GM19035 (cell line): ENCODE data around the gene TTLL6.
"Not testable (repeated sequence)": the region's sequence is repeated elsewhere in the genome, so short reads cannot be mapped to it uniquely, and the experiment has no call there.

Source experiments
- ATAC-seq: cut with Tn5 transposase; IDR thresholded peaks from one replicate; pipeline ENCODE4 v1.9.1; 2021; ENCODE audit not compliant: unreplicated experiment

TTLL6 gene

DNA sequence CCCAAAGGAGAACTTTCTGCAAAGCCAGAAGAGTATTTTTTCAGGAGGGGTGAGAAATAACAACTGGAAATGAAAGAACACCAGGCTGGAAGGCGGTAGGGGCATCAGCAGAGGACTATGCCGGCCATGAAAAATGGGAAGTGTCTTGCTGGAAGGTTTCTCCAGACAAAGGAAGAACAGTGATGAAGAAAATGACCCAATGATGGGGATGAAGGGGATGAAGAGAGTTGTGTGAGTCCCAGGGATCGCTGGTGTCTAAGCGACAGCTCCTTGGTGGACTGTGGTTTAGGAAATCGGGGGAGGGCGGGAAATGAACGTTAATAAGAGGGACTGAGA, 623 bp downstream of the TTLL6 start:
- no peak for ATAC-seq

DNA sequence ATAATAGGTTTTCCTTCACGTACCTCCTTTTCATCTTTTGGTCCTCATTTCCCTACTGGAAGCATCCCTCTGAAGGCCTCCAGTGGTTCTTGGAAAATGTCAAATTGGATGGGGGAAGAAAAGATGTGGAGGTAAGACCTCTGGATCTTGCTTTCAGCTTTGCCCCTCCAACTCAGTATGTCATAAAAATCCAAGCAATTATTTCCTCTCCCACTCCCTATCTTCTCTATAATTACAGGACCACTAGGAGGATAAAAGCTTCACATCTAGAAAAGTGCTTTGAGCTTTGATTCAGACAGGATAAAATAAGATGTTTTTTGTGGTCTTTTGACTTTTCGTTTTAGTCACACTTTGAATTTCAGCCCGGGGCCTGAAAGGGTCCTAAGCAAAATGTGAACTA, 1.7 kb downstream of the TTLL6 start:
- no peak for ATAC-seq

DNA sequence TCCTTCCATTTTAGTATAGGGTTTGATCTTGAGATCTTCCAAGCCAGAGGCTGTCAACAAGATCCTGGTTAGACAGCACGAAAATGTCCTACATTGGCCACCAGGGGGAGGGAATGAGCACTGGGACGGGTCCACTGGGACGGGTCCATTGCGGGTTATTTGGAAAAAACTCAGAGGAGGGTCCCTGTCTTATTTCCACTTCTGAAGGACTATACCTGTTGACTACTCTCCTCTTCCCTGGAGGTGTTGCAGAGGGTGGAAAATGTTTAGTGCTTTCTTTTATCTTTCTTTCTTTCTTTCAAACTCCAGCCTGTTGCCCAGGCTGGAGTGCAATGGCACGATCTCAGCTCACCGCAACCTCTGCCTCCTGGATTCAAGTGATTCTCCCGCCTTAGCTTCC, 2.5 kb downstream of the TTLL6 start:
- ATAC-seq, result no peak

DNA sequence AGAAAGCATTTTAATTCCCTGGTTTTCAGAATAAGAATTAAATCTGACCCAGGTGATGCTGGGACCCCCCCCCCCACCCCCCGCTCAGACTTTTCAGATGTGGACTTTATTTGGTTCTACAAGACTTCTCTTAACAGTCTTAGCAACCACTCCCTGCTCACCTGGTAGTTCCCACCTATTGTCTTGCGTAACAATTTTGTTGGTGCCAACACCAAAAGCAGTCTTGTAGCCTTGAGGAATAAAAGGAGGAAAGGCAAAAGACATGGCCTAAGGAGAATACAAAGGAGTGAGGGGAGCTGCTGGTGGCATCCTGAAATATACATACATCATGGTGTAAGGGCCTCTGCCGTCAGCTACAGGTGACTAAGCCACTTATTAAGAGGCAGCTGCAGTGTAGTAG, 5.0 kb downstream of the TTLL6 start:
- no peak for ATAC-seq

DNA sequence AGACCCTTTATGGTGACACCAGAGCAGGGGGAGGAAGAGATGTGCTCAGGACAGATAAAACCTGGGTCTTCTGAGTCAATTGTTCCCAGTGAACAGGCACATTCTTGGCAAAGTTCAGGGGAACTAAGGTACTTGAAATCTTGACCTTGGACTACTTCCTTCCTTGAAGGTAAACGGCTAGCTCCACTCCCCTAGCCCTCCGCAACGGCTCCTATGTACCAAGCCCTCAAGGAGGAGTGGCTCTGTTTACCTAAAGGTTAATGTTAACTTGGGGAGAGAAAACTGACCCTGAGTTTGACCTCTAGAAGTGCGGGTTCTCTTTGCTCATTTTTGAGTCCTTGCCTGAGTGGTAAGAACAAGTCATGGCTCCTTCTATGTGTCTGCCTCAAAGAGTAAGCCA, 7.8 kb downstream of the TTLL6 start:
- ATAC-seq, result no peak

DNA sequence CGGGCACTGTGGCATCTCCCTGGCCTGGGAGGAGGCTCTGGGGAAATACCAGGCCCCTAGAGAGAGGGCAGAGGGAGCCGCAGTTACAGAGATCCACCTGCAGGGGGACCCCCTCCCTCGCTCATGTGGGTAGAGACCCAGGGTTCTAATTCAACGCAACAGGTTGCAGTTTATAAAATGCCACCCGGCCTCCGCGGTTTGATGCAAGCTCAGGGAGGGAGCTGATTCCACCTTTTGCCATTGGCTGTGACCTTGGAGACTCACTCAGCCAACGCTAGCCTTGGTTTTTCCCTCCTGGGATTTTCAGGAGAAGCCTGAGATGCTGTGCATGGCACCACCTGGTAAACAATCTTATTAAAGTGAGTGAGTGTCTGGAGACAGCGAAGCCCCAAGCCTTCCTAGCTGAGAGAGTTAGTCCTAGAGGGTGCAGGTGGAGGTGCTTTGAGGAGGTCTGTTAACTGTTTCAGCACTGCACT, 12.1 kb downstream of the TTLL6 start:
- no peak for ATAC-seq

DNA sequence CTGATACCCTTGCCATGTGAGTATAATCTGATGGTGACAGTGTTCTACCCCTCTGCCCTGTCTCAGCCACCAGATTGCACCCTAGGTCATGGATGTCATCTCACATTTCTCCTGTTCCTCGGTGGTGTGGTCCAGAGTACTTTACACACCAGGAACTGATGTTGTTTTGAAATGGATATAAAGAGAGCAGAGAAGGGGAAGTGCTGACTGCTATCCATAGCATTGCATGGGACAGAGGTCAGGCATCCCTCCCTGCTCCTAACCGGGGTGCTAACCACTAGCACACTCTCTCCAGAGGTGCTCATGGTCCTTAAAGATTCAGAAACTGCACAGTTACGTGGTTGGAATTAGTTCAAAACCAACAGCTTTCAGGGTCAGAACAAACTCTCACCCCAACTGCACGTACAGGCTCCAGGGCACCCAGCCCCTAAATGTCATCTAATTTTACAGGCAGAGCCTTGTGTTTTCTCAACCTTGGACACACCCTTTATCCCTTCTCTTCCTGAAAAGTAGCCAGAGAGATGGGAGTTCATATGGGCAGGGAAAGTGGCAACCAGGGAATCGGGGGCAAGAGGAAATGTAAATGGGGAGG, 16.3 kb downstream of the TTLL6 start:
- no peak for ATAC-seq

DNA sequence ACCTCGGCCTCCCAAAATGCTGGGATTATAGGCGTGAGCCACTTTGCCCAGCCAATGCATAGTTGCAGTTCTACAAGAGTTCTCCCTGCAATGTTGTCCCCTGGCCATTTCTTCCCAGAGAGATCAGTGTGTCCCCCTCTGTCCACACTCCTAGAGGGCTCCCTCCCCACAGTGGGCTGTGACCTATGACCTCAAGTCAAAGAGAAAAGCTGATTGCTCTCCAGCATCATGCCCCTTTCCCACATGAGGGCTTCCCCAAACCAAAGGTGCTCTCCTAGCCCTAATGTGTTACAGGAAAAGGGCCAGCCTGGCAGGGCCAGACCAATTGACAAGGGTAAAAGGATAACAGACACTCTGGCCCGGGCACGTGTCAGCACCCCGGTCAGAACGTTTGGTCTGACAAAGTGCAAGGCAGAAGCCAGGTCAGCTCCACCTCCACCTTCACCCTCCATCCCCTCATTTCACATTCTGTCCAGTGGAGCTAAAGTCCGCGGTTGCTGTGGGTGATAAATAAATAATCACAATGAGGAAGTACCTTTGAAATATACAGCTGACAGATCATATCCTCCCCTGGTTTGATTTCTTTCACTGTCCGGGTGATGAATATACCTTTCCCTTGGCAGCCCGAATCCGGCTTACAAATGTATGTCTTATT, 17.8 kb downstream of the TTLL6 start:
- ATAC-seq, result no peak

DNA sequence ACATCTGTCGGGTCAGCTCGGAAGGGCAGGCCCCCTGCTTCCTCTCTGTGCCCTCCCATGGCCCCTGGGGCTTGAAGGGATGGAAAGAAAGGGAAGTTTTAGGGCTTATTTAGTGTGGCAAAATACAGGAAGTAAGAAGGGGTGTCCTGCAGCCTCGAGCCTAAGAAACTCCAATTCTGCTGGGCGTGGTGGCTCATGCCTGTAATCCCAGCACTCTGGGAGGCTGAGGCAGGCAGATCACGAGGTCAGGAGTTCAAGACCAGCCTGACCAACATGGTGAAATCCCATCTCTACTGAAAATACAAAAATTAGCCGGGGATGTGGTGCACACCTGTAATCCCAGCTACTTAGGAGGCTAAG, 20.9 kb downstream of the TTLL6 start:
- ATAC-seq, result not testable (repeated sequence)

DNA sequence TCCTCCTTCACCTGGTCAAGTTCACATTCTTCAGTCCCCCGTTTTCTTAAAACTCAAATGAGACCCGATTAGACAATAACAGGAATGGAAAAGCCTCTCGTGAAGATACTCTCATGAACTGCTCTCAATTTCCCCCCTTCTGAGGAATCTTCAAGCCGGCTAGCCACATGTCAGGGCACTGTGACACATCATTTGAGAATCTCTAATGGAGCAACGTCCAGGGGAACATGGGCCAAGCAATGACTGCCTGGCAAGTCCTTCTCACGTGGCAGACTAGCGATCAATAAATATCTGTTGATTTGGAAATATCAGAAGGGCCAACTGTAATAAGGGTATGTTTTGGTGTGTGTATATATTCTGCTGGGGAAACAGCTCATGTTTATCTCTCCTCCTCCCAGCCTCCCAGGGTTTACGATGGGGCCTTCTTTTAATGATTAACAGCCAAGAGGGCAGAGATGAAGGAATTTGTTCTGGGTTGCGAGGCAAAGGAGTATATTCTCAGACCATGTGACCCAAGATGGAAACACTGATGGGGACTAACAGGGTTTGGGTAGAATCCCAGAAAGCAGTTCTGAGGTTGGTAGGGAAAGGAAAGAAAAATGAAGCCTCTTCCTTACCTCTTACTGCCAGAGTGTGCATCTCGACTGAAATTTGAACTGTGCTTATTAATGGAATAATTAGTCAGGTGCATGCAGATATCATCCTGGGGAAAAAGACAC, 21.4 kb downstream of the TTLL6 start:
- ATAC-seq, result no peak

DNA sequence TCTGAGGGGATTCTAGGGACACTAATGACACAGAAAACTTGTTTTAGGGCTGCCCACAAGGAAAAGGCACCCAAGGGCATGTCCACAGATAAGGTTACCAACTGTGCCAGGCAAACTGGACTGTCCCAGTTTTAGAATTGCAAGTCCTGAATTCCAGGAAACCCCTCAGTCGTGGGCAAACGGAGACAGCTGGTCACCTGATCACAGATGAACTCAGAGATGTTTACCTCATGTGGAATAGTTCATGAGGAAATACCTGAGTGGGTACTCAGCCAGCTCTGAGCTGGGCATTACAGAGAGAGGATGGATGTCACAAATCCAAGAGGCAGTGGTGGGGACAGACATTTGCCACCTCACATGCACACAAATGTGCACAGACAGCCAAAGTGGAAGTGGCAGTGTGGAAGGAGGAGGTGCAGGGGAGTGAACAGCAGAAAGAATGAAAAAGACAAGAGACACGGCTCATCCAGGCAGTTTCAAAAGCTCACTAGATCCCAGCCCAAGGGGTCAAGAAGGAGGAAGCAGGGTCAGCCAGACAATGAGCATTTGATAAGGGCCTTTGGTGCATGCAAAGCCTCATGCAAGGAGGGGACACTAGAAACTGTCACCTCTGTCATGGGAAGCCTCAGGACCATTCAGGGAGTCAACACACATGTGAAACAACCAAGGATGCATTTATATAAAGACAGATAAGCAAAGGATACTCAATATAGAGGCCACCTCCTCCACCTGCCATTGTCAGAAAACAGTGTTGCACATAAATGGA, 24.8 kb downstream of the TTLL6 start:
- no peak for ATAC-seq

DNA sequence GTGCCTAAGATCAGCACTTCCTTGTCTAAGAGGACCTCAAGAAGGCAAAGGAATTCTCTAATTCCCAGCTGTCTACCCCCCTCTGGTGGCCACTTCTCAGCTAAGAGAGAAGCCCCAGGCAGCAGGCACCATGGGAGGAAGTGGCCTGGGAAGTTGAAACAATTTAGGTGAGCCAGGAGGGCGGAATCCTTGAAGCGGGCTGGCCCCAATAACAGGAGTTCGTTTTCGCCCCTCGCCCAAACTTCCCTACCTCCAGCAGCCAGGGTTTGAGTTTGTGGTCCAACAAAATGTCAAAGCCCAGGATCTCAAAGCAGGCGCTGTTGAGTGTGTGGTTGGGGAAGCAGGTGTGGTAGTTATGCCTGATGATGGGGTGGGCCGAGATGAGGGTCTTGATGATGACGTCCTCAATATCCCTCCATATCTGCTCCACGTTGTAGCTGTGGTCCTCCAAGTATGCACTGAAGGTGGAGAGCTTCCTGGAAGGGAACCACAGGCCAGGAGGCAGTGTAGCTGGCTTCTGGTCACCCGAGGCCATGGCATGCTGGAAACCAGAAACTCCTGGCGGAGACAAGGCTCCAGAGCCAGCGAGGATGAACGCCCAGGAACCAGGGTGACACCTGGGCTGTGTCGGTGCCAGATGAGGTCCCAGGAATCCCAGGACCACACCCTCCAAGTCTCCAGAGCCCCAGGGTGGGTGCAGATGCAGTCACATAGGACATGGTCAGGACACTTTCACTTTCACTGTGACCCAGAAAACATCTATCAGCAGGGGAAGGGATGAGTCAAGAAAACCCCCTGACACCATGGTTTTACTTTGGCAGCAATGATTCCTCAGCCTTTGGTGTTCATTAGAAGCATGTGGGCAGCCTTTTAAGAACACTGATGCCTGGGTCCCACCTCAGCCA, 25.6 kb downstream of the TTLL6 start:
- no peak for ATAC-seq

DNA sequence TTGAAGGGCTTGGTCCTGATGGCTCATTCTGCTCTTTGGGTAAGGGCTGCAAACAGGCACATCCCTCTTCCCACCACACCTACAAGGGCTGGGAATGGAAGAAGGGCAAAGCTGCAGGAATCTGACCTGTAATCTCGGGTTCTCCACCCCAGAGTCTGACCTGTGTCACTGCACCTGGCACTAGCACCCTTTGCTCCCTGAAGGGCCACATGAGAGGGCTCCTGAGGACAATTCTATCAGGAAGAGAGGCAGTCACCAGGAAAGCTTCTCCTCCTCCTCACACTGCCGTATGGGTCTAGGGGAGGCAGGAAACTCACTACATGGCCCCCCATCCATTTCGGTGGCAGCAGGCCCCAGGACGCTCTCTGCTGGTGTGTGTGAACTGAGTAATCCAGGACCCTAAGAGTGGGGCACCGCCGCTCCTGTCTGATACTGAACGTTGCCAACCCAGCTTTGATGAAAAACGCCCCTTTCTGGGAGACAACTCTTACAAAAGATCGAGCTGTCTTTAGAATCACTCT, 26.4 kb downstream of the TTLL6 start:
- no peak for ATAC-seq

DNA sequence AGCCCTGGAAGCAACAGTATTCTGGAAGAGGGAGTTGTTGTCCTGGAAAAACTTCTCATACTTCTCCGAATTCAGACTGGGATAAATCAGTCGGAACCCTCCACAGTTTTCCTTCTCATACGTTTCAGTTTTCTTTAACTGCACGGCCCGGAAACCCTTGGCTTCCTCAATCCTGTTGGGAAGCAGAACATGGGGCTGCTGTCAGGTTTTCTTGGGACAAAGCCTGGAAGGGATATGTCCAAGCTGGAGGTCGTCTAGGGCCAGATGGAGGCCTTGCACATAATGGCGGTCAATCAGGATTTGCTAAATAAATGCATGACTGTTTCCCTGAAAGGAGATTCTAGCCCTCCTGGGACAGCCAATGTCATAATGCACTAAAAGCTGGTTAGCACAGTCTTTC, 29.2 kb downstream of the TTLL6 start:
- ATAC-seq, result no peak

DNA sequence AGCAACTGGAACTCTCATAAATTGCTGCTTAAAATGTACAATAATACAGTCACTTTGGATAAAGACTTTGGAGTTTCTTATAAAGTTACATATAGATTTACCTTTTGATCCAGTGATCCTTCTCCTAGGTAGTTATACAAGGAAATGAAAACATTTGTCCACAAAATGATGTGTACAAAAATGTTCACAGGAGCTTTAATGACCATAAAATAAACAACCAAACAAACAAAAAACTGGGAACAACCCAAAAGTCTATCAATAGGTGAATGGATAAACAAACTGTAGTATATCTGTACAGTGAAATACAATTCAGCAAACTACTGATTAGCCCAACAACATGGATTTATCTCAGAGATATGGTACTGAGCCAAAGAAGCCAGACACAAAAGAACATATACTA, 37.6 kb downstream of the TTLL6 start:
- ATAC-seq, result no peak

DNA sequence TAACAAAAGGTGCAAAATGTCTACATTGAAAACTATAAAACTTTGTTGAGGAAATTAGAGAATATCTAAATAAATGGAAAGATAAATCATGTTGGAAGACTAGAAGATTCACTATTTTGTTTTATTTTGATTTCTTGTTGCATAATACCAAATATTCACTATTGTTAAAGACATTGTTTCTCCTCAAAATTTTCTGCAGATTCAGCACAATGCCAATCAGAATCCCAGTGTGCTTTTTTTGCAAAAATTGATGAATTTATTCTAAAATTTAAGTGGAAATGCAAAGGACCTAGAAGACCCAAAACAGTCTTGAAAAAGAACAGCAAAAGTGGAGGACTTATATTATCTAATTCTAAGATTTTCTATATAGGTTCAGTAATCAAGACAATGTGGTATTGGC, 40.4 kb downstream of the TTLL6 start:
- ATAC-seq, result no peak

DNA sequence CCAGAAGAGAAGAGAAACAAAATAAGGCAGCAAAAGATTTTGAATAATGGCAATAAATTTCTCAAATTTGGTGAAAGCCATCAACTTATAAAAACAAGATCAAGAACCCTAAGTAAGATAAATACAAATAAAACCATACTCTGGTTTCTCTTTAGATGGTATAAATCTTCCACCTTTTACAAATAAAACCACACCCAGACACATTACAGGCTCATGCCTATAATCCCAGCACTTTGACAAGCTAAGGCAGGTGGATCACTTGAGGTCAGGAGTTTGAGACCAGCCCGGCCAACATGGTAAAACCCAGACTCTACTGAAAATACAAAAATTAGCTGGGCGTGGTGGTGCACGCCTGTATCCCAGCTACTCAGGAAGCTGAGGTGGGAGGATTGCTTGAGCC, 43.8 kb downstream of the TTLL6 start:
- no peak for ATAC-seq

DNA sequence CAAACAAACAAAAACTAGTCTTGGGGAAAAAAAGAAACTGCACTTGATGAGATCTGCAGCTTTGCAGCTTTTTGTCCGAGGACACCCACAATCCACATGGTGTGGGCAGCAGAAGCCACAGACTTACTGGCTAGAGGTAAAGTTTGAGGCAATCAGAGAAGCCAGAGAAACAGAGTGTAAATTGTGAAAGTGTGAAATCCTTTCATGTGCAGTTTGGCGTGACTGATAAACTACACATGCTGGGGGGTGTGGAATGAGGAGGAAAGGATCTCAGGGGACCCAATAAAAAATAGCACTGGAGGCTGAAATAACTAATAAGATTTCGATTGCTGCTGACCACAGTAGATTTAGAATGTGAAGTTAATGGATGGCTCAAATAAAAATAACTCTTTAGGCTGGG, 46.1 kb downstream of the TTLL6 start:
- no peak for ATAC-seq

DNA sequence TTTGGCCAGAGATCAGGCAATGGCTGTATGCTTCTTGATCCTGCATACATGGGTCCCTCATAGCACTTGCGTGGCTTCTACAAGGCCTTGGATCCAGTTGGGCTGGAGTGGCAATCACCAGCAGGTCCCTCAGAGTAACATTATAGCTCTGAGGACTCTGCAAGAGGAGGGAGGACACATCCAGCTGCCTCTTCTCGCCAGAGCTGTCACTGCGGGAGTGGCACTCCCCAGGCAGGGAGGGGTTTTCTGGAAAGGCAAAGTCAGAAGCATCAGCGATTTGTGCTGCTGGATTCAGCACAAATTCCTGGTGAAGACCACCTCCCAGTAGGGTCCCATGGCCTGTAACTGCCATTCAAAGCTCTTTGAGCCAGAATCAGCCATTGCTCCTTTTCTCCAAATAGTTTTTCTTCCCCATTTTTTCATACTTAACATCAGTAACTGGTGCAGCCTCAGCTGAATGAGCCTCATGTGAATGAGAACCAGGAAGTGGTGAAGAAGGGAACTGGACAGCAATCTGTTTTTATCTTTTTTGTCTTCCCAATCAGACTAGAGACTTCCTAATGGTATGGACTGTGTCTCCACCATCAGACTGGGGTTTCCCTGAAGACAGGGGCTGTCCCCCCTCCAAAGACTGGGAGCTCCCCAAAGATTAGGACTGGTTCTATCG, 47.9 kb downstream of the TTLL6 start:
- no peak for ATAC-seq

DNA sequence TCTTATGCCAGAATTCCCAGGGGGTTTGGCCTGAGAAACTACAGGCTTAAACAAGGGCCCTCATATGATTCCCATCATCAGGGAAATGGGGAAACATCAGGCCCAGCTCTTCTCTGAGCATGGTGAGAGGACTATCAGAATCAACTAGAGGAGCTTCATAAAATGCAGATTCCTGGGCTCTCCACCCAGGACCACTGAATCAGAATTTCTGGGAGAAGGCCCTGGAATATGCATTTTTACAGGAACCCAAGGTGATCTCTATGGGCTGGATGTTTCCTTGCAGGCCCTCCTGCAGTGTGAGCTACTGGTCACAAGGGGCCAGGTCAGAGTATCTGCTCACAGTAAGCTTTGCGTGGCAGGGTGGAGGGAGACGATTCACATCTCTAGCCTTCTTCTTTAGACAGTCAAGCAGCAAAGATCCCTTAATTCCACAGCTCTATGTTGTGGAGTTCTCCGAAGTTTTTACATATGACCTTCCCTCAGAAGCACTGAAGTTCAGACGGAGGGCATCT, 49.7 kb downstream of the TTLL6 start:
- no peak for ATAC-seq
